HepG2 (cell line): Measurements from ENCODE around the gene VAMP2. TPM values are rescaled to one million over a fixed set of nuclear protein-coding genes. Genes with fewer than 3 reads are reported as not detected.

ENCODE experiments used
- BRD4 ChIP-seq: sonication (generic); formaldehyde crosslinking; IDR thresholded peaks from 2 replicates; pipeline ENCODE4 v1.4.0; 2020; ENCODE audit warnings: missing genetic modification reagents
- HMGXB4 ChIP-seq, 2 experiments: sonication (generic) in 1 of 2; formaldehyde crosslinking in 1 of 2; IDR thresholded peaks; 2 replicates each; pipeline versions ENCODE4 v1.4.0 to v1.6.1; 2018 to 2020; ENCODE audit warnings: missing genetic modification reagents in 2 of 2, borderline replicate concordance in 1 of 2, low read depth in 1 of 2, mild to moderate bottlenecking in 1 of 2, missing biosample characterization in 1 of 2
- MXI1 ChIP-seq: IDR thresholded peaks from 3 replicates; pipeline ENCODE4 v1.6.1; 2012; ENCODE audit warnings: low read depth, low read length, inconsistent platforms, borderline replicate concordance
- NR3C1 ChIP-seq: sonication (generic); formaldehyde crosslinking; IDR thresholded peaks from 2 replicates; pipeline ENCODE4 v1.4.0; 2020; ENCODE audit warnings: missing genetic modification reagents
- PAWR ChIP-seq: sonication (generic); formaldehyde crosslinking; IDR thresholded peaks from 2 replicates; pipeline ENCODE4 v1.4.0; 2020; ENCODE audit warnings: missing genetic modification reagents, mild to moderate bottlenecking, borderline replicate concordance
- RFX1 ChIP-seq: fragments of 450-650 bp; IDR thresholded peaks from 2 replicates; pipeline ENCODE4 v1.6.1; 2017
- RXRA ChIP-seq: sonication (generic); formaldehyde crosslinking; IDR thresholded peaks from 2 replicates; pipeline ENCODE4 v1.5.1; 2020; ENCODE audit warnings: missing genetic modification reagents
- SP5 ChIP-seq: IDR thresholded peaks from 2 replicates; pipeline ENCODE4 v1.6.1; 2016; ENCODE audit warnings: low read depth, borderline replicate concordance
- ZBED4 ChIP-seq: sonication (generic); formaldehyde crosslinking; IDR thresholded peaks from 2 replicates; pipeline ENCODE4 v1.4.0; 2020; ENCODE audit warnings: missing genetic modification reagents, borderline replicate concordance
- ZNF318 ChIP-seq: sonication (generic); formaldehyde crosslinking; IDR thresholded peaks from 2 replicates; pipeline ENCODE4 v1.4.0; 2020; ENCODE audit warnings: mild to moderate bottlenecking, missing genetic modification reagents
- ZNF501 ChIP-seq: sonication (generic); formaldehyde crosslinking; IDR thresholded peaks from 2 replicates; pipeline ENCODE4 v1.5.1; 2020; ENCODE audit warnings: mild to moderate bottlenecking, moderate library complexity, missing genetic modification reagents
- ZNF788 ChIP-seq: sonication (generic); formaldehyde crosslinking; IDR thresholded peaks from 2 replicates; pipeline ENCODE4 v1.5.0; 2020; ENCODE audit warnings: mild to moderate bottlenecking, missing genetic modification reagents, borderline replicate concordance
- ZNF839 ChIP-seq: sonication (generic); formaldehyde crosslinking; IDR thresholded peaks from 2 replicates; pipeline ENCODE4 v1.4.0; 2020; ENCODE audit warnings: missing genetic modification reagents, mild to moderate bottlenecking, borderline replicate concordance
- ZNF891 ChIP-seq: sonication (generic); formaldehyde crosslinking; IDR thresholded peaks from 2 replicates; pipeline ENCODE4 v1.5.0; 2020; ENCODE audit warnings: mild to moderate bottlenecking, missing genetic modification reagents
- polyA plus RNA-seq, 8 experiments: library from polyadenylated mRNA; depleted of rRNA in 3 of 8; stranded (reverse) in 7 of 8; unstranded in 1 of 8; fragments of >200 nt; fragmentation: Illumina TruSeq in 4 of 8; extraction: Trizol in 4 of 8; gene quantifications; 2 replicates each; pipeline versions ENCODE4 v1.2.1 to v1.2.3, GENCODE V29; 2011 to 2016; ENCODE audit warnings: low read depth in 4 of 8, missing spikeins in 1 of 8, mixed read lengths in 1 of 8; ENCODE audit not compliant: insufficient read depth in 1 of 8
- total RNA-seq, 5 experiments: library from RNA; depleted of rRNA; stranded (reverse); fragments of >200 nt; fragmentation: Illumina TruSeq; extraction: Trizol; gene quantifications; 2 replicates each; pipeline ENCODE4 v1.2.3, GENCODE V29; 2016; ENCODE audit warnings: low read depth in 1 of 5
- TF ChIP-seq, protein P1 (sequence below): IDR thresholded peaks from 2 replicates; pipeline ENCODE4 v1.6.1; 2016; ENCODE audit warnings: mild to moderate bottlenecking, missing biosample characterization, missing genetic modification reagents

Gene VAMP2
- total and polyA plus RNA-seq, 2 of the 13 experiments (the other 11 are each of a cell fraction or from before 2014, with no cell fraction given), result 3.9 to 17.2 TPM

GRCh38 chr17:8125947-8126490 is 36.7 kb downstream of the VAMP2 start (continued):
- TF ChIP-seq ZNF891 (0 out of 2 replicates have a peak, but pooled peaks have one; percentile 9), RXRA (CRISPR knock-in tag) (no peak), ZNF788 (0 out of 2 replicates have a peak, but pooled peaks have one; percentile 6), ZNF501 (CRISPR knock-in tag) (no peak), BRD4 (CRISPR knock-in tag) (no peak), HMGXB4 (CRISPR knock-in tag; IDR thresholded peaks at IDR 0.05; ENCODE audit: borderline replicate concordance in 1 of 2, low read depth in 1 of 2) (peak in 1 of 2 experiments; percentile 45; a peak in 3 of 4 replicates), MXI1 (no peak), PAWR (no peak), ZBED4 (CRISPR knock-in tag) (no peak; the same call in 1 of the 2 replicates), NR3C1 (CRISPR knock-in tag) (no peak), RFX1 (no peak), ZNF839 (CRISPR knock-in tag) (0 out of 2 replicates have a peak, but pooled peaks have one; percentile 20), ZNF318 (CRISPR knock-in tag) (no peak), SP5 (CRISPR knock-in tag) (no peak)
- TF ChIP-seq, protein P1, sequence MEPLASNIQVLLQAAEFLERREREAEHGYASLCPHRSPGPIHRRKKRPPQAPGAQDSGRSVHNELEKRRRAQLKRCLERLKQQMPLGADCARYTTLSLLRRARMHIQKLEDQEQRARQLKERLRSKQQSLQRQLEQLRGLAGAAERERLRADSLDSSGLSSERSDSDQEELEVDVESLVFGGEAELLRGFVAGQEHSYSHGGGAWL (CRISPR knock-in tag), result no peak
